Measurements from ENCODE around the gene CXorf66.
"Not testable (repeated sequence)": the region's sequence is repeated elsewhere in the genome, so short reads cannot be mapped to it uniquely, and the experiment has no call there.

Gene CXorf66

DNA sequence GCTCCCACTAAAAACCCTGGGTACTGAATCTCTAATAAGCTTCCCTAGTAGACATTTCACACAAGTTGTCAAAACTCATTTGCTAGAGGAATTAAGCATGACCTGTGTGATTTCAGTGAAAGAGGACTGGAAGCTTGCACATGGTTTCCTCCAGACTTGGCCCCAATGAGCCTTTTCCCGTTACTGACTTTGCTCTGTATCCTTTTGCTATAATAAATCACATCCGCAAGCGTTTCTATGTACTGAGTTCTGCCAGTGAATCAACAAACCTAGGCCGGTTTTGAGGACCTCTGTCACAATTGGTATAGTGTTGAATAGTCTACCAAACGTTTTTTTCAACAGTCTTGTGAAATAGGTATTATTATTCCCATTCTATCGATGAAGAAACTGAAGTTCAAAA, 40.6 kb downstream of the CXorf66 start:
- DNase-seq, result no peak

DNA sequence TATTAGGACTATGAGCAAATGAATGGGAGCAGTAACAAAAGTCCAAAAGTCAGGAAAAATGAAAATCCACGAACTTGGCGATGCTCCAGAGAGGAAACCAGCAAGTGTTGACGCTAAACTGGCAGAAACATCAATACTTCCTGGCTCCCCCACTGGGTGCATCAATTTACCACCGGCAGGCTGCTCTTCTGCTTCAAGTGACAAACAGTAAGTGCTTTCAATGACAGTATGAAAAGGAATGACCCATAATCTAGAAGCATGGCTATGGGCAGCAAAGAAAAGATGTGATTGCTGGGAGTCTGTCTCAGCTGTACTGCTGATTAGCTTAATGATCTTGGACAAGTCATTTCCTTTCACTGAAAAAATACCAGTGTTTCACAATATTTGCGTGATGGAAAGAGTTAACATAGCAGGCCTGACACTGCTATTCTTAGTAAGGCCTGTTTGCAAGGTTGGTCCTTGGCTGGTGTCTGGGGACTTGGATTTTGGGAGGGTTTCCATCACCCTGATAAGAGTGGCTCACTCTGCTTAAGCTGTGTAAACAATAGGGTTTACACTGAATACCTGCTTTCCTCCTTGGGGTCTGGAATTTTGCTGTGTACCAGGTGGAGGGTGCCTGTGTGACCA, 41.1 kb downstream of the CXorf66 start:
- DNase-seq, result no peak

DNA sequence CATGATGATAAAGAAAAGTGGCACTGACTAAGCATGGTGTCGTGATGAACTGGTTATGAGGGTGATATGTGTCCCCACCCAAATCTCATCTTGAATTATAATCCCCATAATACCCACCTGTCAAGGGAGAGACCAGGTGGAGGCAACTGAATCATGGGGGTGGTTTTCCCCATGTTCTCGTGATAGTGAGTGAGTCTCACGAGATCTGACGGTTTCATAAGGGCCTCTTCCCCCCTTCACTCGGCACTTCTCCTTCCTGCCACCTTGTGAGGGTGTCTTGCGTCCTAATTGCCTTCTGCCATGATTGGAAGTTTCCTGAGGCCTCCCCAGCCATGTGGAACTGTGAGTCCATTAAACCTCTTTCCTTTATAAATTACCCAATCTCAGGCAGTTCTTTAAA, 44.2 kb downstream of the CXorf66 start:
- DNase-seq, result not testable (repeated sequence)

DNA sequence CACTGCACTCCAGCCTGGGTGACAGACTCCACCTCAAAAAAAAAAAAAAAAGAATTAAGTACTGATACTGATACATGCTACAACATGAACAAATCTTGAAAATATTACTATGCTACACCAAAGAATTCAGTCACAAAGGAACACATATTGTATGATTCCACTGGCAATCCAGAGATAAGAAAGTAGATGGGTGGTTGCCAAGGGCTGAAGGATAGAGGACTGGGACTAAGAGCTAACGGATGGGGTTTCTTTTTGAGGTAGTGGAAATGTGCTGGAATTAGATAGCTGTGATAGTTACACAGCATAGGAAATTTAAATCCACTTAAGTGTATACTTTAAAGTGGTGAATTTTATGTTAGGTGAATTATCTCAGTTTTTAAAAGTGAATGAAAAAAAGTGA, 45.0 kb downstream of the CXorf66 start:
- DNase-seq, result no peak

GRCh38 chrX:139914421-139914820, 50.9 kb downstream of the CXorf66 start:
- no peak for DNase-seq

- DNase-seq, result no peak
These were observed 55.6 kb downstream of the CXorf66 start for GRCh38 chrX:139909712-139910111.

DNA sequence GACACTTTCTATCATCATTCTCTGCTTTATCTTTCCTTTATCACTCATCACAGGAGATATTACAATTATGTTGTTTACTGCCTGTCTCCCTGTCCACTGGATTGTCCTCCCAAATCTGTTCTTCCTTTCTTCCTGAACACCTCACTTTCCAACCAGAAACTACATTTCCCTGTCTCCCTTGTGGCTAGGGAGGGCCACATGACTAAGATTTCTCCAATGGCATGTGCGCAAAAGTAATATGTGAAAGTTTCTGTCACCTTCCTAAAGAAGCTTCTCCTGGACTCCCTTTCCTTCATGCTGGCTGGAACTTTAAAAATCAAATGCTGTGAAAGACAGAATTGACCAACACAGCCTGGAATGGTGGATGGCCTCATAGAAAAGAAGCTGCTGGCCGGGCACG, 58.2 kb downstream of the CXorf66 start:
- no peak for DNase-seq

DNA sequence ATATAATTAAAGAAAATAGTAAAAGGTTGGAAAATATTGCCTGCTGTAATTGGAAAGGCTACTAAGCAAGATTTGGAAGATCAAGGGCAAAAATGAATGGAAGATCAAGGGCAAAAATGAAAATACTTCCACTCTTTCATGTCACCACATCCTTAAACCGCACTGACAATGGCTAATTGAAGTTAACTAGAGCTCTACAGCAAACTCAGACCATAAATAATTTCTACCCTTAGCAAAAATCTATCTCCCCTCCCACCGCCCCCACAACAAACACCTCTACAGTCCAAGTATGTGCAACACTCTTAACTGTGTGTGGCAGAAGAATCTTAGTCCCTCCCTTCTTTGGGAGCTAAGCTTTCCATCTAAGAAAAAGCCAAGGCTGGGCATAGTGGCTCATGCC, 59.6 kb downstream of the CXorf66 start:
- no peak for DNase-seq

Data from activated effector memory CD4-positive, alpha-beta T cell treated with anti-CD3 and anti-CD28 coated beads, Interleukin-2, amount 50 U/mL, for 16 hours (primary cell).